SK-N-DZ (cell line): Measurements from ENCODE around the gene CD4.
"Not testable (repeated sequence)": the region's sequence is repeated elsewhere in the genome, so short reads cannot be mapped to it uniquely, and the experiment has no call there.

Experiments used
- DNase-seq: peaks from one replicate; pipeline ENCODE4 v3.0.0-alpha.2; 2015; ENCODE audit warnings: low spot score

The CD4 gene

DNA sequence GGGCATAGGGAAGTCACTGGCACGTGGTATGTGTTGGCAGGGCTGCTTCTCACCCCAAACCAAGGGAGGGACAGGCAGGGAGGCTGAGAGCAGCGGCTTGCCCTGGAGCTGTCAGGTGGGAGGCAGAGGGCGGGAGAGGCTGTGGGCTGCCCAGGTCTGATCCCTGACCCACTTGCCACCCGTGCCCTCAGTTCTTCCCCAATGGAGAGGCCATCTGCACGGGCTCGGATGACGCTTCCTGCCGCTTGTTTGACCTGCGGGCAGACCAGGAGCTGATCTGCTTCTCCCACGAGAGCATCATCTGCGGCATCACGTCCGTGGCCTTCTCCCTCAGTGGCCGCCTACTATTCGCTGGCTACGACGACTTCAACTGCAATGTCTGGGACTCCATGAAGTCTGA lies 56.1 kb downstream of the CD4 start:
- no peak for DNase-seq

- DNase-seq: no peak
Observed at GRCh38 chr12:6846316-6846869, 57.1 kb downstream of the CD4 start.

GRCh38 chr12:6847676-6848075 lies 58.3 kb downstream of the CD4 start:
- no peak for DNase-seq

- no peak for DNase-seq
Observed at GRCh38 chr12:6849427-6849826, 60.1 kb downstream of the CD4 start.

DNA sequence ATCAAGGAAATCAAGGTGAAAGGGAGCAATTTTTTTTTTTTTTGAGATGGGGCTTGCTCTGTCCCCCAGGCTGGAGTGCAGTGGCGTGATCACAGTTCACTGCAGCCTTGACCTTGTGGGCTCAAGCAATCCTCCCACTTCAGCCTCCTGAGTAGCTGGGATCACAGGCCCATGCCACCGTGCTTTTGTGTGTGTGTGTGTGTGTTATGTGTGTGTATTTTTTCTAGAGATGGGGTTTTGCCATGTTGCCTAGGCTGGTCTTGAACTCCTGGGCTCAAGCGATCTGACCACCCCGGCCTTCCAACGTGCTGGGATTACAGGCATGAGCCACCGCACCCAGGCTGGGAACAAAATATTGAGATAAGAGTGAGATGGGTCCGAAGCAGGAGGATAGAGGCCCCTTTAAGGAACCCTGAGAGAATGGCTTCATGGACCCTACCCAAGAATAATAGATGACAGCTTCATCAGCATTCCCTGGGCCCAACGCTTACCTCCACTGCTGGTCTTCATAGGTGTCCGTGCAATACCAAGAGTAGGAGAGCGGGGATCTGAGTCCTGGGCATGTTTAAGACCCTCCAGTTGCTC lies 60.7 kb downstream of the CD4 start:
- DNase-seq: no peak

DNA sequence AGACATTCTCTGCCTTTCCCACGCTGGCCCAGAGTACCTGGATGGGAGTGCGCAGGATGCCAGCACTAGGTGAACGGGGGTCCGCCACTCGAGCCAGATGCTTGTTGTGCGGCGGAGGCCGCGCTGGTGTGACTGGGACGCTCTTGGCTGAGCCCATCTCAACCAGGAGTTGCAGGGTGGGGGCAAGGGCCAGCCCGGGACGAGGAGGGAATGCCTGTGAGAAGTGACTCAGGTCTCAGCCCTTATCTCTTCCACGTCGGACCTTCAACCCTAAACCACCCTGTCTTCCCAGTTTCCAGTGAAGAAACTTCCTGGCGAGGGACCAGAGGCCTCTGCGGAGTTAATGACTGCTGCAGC lies 61.4 kb downstream of the CD4 start:
- no peak for DNase-seq

DNA sequence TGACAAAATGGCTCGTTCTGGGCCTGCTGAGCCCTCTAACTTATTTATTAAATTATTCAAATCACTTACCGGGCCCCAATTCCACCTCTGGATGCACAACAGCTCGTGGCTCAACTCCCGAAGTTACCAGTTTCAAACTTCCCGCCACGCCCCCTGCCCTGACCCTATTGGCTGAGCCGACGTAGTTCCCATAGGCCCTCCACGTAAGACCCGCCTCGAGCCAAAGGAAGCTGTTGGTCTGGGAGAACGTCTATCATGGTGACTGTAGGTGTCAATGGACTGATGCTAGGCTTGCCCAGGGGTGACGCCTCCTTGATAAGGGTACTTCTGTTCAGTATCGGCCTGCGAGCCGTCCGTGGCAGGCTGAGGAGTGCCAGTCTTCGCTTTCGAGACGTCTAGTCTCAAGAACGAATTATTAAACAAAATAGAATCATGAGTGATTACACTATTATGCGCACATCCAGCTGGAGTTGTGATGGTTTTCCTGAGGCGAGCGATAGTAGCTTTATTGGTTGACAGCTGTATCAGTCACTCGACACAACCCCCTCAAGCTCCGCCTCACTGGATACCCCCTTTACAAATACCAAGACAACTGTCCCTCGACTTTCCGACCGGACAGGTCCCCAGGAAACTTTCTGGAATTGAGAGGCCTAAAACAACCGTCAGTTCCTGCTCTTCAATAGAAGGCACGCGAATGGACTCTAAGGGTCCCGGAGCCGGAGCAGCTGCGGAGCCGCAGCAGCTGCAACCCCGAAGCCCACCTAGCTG lies 62.0 kb downstream of the CD4 start, which contains the start of gene CDCA3:
TSS of gene CDCA3 (minus strand) at position 134 of the 768 bp plus-strand sequence. CDS start 334 bp downstream, outside the sequence.
- DNase-seq: peak; percentile 99

DNA sequence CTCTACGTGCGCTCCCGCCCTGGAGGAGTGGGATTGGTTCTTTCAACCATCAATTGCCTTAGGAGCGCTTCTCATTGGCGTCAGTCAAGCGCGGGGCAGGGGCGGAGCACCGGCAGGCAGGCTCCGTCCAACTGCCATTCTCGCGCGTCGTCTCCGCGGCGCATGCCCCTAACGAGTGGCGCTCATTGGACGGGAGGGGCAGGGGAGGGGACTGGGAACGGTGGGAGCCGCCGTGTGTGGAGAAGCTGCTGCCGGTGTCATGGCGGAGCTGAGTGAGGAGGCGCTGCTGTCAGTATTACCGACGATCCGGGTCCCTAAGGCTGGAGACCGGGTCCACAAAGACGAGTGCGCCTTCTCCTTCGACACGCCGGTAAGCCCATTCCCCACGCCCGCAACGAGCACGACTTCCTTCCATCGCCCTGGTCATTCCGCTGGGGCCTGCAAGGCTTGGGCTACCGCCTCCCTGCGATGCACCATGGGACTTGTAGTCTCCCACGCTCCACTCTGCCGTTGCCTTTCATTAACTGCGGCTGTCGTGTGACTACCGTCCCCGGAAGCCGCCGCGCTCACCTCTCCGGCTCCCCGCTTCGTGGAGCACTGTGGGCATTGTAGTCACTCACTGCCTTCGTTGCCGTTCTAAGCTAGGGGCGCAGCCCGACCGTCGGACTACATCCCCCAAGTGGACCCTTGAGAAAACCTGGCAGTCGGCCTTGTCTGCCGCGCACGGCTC lies 62.8 kb downstream of the CD4 start, which contains the start of gene USP5:
TSS of gene USP5 (plus strand) at position 230 of the 730 bp plus-strand sequence. CDS start at position 260, 30 bp downstream.
- peak; percentile 100 for DNase-seq

DNA sequence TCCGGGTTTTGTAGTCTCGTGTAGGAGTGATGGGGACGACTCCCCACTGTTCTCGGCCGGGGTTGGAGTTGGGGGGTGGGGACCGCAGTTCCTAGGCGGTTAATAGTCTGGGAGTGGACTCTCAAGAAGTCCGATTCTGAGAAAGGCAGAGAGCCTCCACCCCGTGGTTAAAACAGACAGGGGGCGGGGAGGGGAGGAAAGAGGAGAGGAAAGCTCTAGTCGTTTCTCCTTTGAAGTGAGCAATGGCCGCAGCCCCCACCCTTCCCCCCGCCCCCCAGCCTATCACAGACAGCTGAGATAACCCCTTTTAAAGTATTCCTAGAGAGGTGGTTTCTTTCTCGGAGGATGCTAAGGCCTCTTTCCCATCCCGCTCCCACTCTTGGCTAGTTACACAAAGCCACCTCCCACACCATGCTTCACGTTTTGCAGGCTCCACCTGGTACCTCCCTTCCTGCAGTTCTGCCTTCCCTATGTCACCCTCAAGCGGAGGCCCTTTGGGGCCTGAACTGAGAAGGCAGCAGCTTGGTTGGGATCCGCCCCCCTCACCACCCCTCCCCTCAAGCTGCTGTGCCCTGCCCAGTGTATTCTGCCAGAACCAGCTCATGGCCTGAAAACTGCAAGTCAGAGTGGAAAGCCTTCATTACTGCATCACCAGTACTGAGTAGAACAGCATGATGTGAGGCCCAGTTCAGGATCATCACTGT lies 63.5 kb downstream of the CD4 start:
- no peak for DNase-seq

GRCh38 chr12:6853626-6854025 lies 64.3 kb downstream of the CD4 start:
- DNase-seq: no peak

- no peak for DNase-seq
Observed at GRCh38 chr12:6854036-6854435, 64.7 kb downstream of the CD4 start.

DNA sequence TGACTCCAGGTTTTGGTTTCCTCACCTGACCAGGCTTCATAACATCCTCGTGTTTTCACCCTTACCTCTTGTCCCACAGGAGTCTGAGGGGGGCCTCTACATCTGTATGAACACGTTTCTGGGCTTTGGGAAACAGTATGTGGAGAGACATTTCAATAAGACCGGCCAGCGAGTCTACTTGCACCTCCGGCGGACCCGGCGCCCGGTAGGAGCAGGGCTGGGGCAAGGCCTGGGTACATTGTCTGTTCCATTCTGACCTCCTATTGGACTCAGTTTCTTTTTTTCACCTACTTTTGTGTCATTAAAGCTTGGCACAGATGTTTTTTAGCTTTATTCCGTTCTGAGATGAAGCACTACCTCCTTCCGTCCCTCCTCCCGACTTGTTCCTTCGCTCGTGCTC lies 66.0 kb downstream of the CD4 start:
- DNase-seq: no peak

- no peak for DNase-seq
Observed at GRCh38 chr12:6858799-6859198, 69.5 kb downstream of the CD4 start.

DNA sequence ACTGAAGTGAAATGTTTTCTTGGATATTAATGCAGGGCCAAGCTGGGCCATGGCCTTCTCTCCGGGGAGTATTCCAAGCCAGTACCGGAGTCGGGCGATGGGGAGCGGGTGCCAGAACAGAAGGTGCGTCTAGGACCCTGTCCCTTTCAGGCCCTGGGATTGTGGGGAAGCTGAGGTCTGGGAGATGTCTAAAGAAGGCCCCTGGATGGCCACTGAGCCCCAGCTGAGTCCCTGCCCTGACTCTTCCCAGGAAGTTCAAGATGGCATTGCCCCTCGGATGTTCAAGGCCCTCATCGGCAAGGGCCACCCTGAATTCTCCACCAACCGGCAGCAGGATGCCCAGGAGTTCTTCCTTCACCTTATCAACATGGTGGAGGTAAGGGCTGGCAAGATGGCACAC lies 70.8 kb downstream of the CD4 start:
- no peak for DNase-seq

GRCh38 chr12:6860942-6861341 lies 71.6 kb downstream of the CD4 start:
- DNase-seq: no peak

DNA sequence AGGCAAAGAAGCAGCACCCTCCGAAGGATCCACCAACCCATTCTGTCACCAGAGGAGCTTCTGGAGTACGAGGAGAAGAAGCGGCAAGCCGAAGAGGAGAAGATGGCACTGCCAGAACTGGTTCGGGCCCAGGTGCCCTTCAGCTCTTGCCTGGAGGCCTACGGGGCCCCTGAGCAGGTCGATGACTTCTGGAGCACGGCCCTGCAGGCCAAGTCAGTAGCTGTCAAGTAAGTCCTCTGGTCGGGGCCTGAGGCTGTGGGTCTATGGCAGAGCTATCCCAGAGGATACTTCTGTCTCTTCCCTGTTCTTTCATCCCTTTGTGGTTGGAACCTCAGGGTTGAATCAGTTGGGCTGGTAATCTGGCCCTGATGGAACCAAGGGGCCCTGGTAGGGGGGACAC lies 72.1 kb downstream of the CD4 start:
- DNase-seq: no peak

DNA sequence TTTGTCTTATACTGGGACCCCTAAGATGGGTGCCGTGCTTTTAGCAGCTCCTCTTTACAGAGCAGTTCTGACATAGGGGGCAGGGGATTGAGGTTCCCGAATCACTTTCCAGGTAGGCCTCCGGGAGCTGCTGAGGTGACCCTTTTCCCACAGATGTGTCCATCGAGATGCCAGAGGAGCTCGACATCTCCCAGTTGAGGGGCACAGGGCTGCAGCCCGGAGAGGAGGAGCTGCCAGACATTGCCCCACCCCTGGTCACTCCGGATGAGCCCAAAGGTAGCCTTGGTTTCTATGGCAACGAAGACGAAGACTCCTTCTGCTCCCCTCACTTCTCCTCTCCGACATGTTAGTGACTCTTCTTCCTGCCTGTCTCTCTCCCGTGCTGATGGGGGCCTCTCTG lies 73.7 kb downstream of the CD4 start:
- no peak for DNase-seq

DNA sequence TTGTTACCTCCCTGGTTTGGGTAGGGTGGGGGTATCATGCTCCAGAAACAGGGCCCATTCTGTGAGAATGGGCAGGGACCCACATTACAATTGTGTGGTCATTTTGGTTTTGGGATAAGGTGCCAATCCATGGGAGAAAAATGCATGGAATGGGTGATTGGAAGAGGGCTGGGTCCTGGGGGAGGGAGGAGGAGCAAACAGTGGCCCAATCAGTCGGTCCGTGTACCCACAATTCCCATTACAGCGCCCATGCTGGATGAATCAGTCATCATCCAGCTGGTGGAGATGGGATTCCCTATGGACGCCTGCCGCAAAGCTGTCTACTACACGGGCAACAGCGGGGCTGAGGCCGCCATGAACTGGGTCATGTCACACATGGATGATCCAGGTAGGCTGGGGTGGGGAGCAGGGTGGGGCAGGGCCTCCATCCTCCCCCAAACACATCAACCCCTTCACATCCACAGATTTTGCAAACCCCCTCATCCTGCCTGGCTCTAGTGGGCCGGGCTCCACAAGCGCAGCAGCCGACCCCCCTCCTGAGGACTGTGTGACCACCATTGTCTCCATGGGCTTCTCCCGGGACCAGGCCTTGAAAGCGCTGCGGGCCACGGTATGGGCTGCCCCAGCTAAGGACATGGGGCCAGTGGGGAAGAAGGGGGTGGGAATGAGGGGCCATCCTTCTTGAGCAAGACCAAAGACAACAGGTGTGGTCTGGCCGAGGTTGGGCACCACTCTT lies 74.4 kb downstream of the CD4 start:
- no peak for DNase-seq

DNA sequence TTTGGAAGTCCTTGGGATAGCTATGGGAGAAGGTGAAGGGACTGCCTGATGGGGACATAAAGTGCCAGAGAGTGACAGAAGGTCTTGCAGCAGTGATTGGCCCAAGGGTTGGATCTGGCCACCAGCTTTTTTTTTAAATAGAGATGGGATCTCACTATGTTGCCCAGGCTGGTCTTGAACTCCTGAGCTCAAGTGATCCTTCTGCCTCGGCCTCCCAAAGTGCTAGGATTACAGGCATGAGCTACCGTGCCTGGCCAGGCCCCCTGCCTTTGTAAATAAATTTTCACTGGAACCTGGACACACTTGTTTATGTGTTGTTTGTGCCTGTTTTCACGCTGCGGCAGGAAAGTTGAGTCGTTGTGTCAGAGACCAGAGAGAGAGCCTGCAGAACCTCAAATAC lies 76.0 kb downstream of the CD4 start:
- not testable (repeated sequence) for DNase-seq

DNA sequence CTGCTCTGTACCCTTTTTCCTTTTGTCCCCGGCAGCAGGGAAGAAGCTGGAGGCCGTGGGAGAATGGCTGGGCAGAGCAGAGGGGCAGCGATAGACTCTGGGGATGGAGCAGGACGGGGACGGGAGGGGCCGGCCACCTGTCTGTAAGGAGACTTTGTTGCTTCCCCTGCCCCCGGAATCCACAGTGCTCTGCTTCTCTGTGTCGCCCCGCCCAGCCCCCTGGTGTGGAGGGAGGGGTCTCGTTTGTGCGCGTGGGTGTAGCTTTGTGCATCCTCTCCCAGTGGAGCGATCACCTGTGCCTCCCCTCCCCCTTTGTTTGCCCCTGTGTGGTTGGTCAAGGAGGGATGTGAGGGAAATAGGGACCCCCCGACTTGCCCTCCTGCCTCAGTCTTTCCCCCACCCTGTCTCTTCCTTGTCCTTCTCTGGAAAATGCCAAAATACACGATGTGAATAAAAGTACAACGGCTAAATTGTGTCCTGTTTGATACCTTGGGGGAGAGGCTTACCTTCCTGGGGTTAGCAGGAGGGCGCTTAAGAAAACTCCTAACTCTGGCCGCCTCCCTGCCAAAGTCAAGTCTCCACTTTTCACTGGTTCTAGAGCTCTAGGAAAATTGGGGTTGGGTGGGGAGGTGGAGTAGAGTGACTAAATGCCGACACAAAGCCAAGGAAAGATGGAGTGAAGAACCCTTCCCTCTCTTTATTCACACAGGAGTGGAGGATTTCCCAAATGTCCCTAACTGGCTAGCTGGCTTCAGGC lies 77.0 kb downstream of the CD4 start:
- DNase-seq: no peak
